Ishikawa (cell line): ENCODE data around the gene DEPDC1.

ENCODE experiments used
- CEBPB ChIP-seq: IDR thresholded peaks from 2 replicates; pipeline ENCODE4 v1.6.1; 2012
- CREB1 ChIP-seq: IDR thresholded peaks from 2 replicates; pipeline ENCODE4 v1.6.1; 2012; ENCODE audit warnings: low read depth
- EGR1 ChIP-seq: IDR thresholded peaks from 2 replicates; pipeline ENCODE4 v1.6.1; 2012
- EP300 ChIP-seq: IDR thresholded peaks from 2 replicates; pipeline ENCODE4 v1.6.1; 2012; ENCODE audit warnings: borderline replicate concordance
- FOXM1 ChIP-seq: IDR thresholded peaks from 2 replicates; pipeline ENCODE4 v1.6.1; 2012; ENCODE audit warnings: low read depth, borderline replicate concordance
- MAX ChIP-seq: IDR thresholded peaks from 2 replicates; pipeline ENCODE4 v1.6.1; 2012
- NFIC ChIP-seq: IDR thresholded peaks from 2 replicates; pipeline ENCODE4 v1.6.1; 2012
- RAD21 ChIP-seq: IDR thresholded peaks from 2 replicates; pipeline ENCODE4 v1.6.1; 2012; ENCODE audit warnings: low read depth
- REST ChIP-seq: IDR thresholded peaks from 2 replicates; pipeline ENCODE4 v1.6.1; 2012; ENCODE audit warnings: low read depth, mild to moderate bottlenecking
- TAF1 ChIP-seq: IDR thresholded peaks from 2 replicates; pipeline ENCODE4 v1.6.1; 2012; ENCODE audit warnings: low read depth, mild to moderate bottlenecking
- TCF12 ChIP-seq: IDR thresholded peaks from 2 replicates; pipeline ENCODE4 v1.6.1; 2012; ENCODE audit warnings: low read depth
- TEAD4 ChIP-seq: IDR thresholded peaks from 2 replicates; pipeline ENCODE4 v1.6.1; 2012
- USF1 ChIP-seq: IDR thresholded peaks from 2 replicates; pipeline ENCODE4 v1.6.1; 2012
- YY1 ChIP-seq: IDR thresholded peaks from 2 replicates; pipeline ENCODE4 v1.6.1; 2012; ENCODE audit warnings: low read depth
- ZBTB7A ChIP-seq: IDR thresholded peaks from 2 replicates; pipeline ENCODE4 v1.6.1; 2012; ENCODE audit warnings: low read depth

Gene DEPDC1

GRCh38 chr1:68438310-68438709 lies 58.6 kb downstream of the DEPDC1 start:
- TF ChIP-seq REST (no peak), TCF12 (no peak), TEAD4 (no peak), TAF1 (no peak), MAX (no peak), EP300 (no peak), CEBPB (no peak), CREB1 (no peak), YY1 (no peak), RAD21 (no peak), EGR1 (no peak)

DNA sequence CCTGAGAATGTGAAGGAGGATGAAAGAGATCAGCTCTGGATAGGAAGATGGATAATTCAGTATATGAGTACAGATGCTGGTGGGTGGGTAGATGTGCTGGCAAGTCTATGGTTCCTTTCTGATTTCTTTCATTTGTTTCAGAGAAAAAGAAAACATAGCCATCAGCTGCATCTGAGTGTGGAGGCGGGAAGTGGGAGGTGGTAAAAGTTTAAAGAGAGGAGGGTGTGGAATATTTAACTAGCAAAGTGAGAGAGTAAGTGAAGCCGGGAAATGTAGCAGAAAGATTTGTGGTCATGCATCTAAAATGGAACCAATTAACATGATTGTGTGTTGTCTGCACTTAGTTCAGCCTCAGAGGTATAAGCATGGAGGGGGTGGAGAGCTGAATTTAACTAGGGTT lies 63.5 kb downstream of the DEPDC1 start:
- TF ChIP-seq MAX = no peak
- no peak for TF ChIP-seq TCF12

DNA sequence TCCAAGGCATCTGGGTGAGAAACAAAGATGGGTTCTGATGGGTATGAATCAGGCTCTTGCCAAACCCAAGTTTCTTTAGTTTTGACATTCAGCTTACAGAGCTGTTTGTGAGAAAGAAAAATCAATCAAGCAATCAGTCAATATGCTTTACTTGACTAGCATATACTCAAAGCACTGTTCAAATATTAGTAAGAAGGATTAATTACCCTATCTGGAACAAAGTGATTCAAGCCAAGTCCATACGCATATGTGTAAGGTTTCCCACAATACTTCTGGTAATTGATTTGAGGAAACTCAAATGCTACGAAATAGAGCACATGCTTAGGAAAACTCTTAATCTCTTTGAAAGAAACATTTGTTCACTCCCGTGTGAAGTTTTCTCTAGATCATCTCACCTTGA lies 65.8 kb downstream of the DEPDC1 start:
- no peak for TF ChIP-seq TCF12
- TF ChIP-seq CREB1 = no peak
- no peak for TF ChIP-seq TAF1
- TF ChIP-seq EP300 = no peak
- TF ChIP-seq YY1 = no peak
- TF ChIP-seq ZBTB7A = no peak
- no peak for TF ChIP-seq RAD21
- no peak for TF ChIP-seq CEBPB
- TF ChIP-seq TEAD4 = no peak
- TF ChIP-seq NFIC = no peak
- no peak for TF ChIP-seq USF1
- TF ChIP-seq MAX = no peak
- TF ChIP-seq FOXM1 = no peak
- no peak for TF ChIP-seq EGR1
- no peak for TF ChIP-seq REST

- TF ChIP-seq TCF12 (no peak), FOXM1 (no peak), CREB1 (no peak), ZBTB7A (no peak), CEBPB (no peak), REST (no peak), NFIC (no peak), USF1 (no peak), TAF1 (no peak), YY1 (no peak), RAD21 (no peak), TEAD4 (no peak), EP300 (no peak), MAX (no peak), EGR1 (no peak)
Measured at GRCh38 chr1:68429233-68429808, 67.6 kb downstream of the DEPDC1 start.
